HG02678 (cell line): ENCODE data around the gene FOXP4.
"Not testable (repeated sequence)": the region's sequence is repeated elsewhere in the genome, so short reads cannot be mapped to it uniquely, and the experiment has no call there.

Experiments used
- ATAC-seq: cut with Tn5 transposase; IDR thresholded peaks from one replicate; pipeline ENCODE4 v1.9.1; 2021; ENCODE audit warnings: mild to moderate bottlenecking, moderate library complexity; ENCODE audit not compliant: unreplicated experiment

Gene FOXP4

GRCh38 chr6:41596807-41597206, 50.6 kb downstream of the FOXP4 start:
- no peak for ATAC-seq

GRCh38 chr6:41597246-41598000, 51.2 kb downstream of the FOXP4 start:
- ATAC-seq, result no peak

GRCh38 chr6:41598670-41599014, 52.5 kb downstream of the FOXP4 start:
- no peak for ATAC-seq

GRCh38 chr6:41599015-41599851, 53.1 kb downstream of the FOXP4 start:
- ATAC-seq, result no peak

DNA sequence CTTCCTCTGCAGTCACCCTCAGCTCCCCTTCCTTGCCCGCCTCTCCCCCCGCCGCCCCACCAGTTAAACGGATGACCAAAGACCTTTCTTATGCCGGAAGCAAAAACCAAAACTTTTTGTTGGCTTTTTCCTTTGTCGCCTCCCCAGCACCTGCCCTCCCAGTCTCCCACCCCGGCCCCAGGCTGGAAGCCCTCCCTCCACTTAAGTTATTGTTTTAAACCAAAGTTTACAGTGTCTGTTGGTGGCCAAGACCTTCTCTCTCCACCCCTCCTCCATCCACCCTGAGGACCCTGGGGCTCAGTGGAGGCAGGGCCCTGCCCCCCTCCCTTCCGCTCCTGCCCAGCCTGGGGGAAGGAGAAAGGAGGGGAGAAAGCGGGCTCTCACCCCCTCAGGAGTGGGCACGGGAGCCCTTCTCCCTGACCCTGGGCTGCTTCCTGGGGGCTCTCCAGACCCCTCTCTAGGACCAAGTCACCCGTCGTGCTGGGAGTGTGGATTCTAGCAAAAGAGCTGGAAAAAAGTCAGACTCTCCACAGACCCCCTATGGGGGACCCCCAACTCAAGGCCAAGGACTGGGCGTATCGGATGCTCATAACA, 53.8 kb downstream of the FOXP4 start:
- ATAC-seq, result no peak

DNA sequence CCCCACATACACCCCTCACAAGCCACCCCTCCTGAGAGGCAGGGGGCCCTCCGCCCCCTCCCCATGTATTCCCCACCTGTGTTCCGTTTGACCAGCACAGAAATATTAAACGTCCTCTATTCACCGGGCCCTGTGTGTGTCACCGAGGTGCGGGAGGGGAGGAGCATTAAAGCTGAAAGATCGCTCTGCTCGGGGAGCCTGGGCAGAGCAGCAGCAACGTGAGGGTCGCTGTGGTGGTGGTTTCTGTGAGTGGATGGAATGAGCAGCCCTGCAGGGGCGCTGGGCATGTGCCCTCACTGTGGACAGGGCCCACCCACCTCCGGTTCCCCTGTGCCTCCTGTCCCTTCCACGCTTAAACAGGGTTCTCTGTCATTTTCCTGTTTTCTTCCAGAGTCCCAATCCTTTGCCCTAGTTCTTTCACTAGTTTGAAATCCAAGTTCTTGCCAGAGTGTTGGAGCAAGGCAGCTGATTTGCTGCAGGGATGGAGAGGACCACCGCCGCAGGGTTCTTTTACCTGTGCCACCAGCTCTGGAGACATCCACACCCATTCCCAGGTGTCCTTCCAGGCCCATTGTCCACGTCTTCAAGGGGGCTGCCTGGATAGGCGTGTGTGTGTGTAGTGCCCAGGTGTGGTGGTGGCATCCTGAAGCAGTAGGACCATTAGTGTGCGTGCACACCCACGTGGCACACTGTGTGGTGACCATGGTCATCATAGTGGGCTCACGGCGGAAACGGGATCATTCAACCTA, 54.5 kb downstream of the FOXP4 start:
- no peak for ATAC-seq

DNA sequence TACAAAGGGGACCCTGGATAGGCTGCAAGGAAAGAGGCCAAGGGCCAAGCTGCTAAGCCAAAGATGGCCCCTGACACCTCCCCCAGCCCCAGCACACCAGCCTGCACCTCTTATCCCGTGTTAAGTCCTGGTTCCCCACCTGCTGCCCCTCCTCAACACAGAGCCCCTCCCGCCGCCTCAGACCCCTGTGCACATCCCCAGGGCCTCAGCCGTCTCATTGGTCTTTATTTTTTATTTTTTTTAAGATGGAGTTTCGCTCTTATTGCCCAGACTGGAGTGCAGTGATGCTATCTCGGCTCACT, 55.0 kb downstream of the FOXP4 start:
- no peak for ATAC-seq

DNA sequence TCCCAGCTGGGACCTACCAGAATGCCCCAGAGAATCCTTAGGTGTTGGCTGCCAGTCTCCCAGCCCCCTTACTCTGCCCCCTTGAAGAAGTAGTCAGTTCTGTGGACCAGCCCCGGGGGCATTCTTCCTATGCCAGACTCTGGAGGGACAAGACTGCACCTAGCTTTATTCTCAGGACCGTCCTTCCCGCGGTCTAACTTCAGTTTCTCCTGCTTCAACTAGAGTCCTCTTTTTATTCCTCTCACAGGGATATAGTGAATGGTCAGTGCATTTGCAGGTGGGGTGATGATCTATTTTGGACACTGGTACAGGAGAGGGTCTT, 56.2 kb downstream of the FOXP4 start:
- ATAC-seq, result no peak

DNA sequence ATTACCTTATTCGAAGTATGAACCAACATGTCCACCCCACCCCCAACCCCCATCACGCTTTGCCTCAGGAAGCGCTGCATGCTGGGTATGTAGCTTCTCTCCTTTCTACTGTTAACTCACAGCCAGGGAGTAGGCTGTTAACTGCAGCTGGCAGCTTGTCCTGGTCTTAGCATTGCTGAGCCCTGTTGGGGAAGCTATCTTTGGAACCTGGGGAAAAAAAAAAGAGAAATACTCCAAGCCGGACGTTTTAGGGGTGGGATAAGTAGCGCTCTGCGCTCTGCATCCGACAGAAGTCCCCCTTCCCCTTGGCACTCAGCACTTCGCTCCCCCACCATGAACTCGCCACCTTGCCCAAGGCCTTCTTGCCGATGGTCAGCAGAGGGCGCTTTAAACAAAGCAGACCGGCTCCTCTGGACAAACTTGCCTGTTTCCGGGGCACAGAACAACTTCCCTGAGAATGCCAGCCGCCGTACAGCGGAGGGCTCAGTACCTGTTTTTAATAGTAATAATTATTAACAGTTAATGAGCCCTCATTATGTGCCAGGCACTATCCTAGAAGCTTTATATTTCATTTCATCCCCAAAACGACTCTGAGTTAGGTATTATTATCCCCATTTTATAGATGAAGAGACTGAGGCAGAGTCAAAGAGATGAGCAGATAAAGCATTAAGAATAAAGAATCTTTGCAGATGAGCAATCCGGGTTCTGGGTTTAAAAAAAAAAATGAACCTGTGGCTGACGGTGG, 56.9 kb downstream of the FOXP4 start:
- peak; percentile 63 for ATAC-seq

DNA sequence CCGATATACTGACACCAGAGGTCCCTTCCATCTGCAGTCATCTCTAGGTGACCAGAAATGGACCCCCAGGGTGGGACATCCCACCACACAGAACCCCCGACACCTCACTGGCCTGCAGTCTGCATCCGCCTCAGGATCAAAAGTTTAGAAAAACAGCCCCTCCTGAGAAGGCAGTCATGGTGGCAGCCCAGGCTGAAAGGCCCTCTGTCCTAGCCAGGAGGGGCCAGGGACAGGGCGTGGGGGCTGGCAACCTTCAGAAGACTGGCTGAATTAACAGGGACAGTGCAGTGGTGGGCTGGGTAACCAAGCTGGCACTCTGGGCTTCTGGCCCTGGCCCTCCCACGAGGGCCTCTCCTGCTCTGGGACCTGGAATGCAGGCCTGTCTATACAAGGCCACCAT, 57.8 kb downstream of the FOXP4 start:
- ATAC-seq, result no peak

DNA sequence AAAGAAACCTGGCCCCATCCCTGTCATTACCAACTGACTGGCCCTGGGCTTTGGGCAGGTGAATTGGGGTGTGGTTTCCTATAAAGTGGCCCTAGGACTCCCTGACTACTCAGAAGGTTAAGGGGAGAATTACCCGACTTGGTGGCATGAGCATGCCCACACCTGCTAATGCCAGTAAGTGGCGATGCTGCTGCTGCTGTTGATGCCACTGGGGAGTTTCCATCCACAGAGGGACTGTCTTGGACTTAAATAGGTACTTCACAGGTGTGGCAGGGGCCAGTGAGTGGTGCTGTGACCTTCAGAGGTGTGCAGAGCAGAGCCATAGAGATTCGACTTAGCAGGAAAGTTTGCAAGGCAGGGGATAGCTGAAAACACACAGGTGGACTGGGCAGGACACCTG, 59.5 kb downstream of the FOXP4 start:
- ATAC-seq, result no peak

- no peak for ATAC-seq
These were observed 60.9 kb downstream of the FOXP4 start for GRCh38 chr6:41607036-41607435.

- ATAC-seq, result no peak
These were observed 61.6 kb downstream of the FOXP4 start for GRCh38 chr6:41607736-41608135.

GRCh38 chr6:41608443-41609151, 62.4 kb downstream of the FOXP4 start:
- no peak for ATAC-seq

DNA sequence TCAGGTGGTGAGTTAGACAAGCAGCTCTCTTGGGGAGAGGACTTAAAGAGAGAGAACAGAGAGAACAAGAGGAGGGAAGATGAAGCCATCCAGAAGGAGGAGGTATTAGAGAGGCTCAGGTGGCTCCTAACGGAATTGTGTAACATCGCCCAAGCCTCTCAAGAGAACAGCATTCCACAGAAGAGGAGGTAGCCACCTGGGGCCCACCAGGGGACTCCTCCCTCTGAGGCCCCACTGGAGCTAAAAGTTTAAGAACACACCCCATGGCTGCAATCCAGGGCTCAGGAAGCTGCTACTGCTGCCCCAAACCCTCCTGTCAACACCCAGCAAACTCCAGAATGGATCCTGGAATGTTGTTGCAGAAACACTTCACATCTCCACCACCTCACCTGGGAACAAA, 68.5 kb downstream of the FOXP4 start:
- no peak for ATAC-seq

GRCh38 chr6:41615311-41615710, 69.1 kb downstream of the FOXP4 start:
- no peak for ATAC-seq

GRCh38 chr6:41618598-41618997, 72.4 kb downstream of the FOXP4 start:
- no peak for ATAC-seq

- ATAC-seq, result not testable (repeated sequence)
These were observed 73.0 kb downstream of the FOXP4 start for GRCh38 chr6:41619193-41619592.

DNA sequence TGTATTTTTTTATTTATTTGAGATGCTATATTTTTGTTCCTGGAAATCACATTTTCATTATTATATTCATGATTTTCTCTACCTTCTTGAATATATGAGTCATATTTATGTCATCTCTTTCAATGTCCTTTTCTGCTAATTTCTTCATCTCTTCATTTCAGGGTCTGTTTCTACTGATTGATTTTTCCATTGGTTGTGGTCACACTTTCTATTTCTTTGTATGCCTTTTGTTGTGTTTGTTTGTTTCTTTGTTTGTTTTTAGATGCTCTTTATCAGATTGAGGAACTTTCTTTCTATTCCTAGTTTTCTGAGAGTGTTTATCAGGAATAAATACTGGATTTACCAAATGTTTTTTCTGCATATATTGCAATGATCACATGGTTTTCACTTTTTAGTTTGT, 75.2 kb downstream of the FOXP4 start:
- no peak for ATAC-seq

DNA sequence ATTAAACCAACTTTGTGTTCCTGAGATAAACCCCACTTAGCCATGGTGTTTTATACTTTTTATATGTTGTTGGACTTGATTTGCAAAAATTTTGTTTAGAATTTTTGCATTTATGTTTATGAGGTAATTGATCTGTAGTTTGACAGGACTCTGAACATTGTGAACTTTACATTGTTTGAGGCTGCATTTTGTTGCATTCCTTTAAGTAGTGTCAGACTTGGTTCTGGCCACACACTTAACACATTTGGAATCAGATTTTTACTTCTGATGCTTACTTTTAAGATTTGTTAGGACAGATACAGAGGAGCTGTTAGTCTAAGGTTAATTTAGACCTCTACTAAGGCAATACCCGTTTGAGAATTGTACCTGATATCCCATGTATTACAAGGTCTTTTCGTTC, 75.6 kb downstream of the FOXP4 start:
- no peak for ATAC-seq
